Calu3 (cell line): ENCODE measurements around the gene PAFAH1B1. TPM values are rescaled to one million over a fixed set of nuclear protein-coding genes. Genes with fewer than 3 reads are reported as not detected.

Experiments used
- BruUV-seq: library from RNA; stranded (reverse); fragments of 400-500 nt; replicated peaks from 2 replicates; lab custom pipeline; 2021; lab: Mats Ljungman, UMichigan
- CTCF ChIA-PET: fragments of 300-600 bp; sonication (Branson Sonifier 250); formaldehyde crosslinking; loops from one replicate; lab custom pipeline; 2022; ENCODE audit warnings: antibody characterized with exemption; lab: Charles Lee
- DNase-seq: peaks from one replicate; pipeline ENCODE4 v3.0.0; 2022
- H3K27ac Mint-ChIP-seq: one replicate; pipeline ENCODE4 v1.8.0; 2022; ENCODE audit warnings: mixed read lengths; ENCODE audit not compliant: unreplicated experiment
- H3K27me3 Mint-ChIP-seq: one replicate; pipeline ENCODE4 v1.8.0; 2022; ENCODE audit warnings: mixed read lengths; ENCODE audit not compliant: unreplicated experiment
- H3K36me3 Mint-ChIP-seq: one replicate; pipeline ENCODE4 v1.8.0; 2022; ENCODE audit warnings: mild to moderate bottlenecking, moderate library complexity, mixed read lengths; ENCODE audit not compliant: insufficient read depth, unreplicated experiment
- H3K4me1 Mint-ChIP-seq: one replicate; pipeline ENCODE4 v1.8.0; 2022; ENCODE audit warnings: mild to moderate bottlenecking, low read depth, mixed read lengths; ENCODE audit not compliant: unreplicated experiment
- H3K4me3 Mint-ChIP-seq: one replicate; pipeline ENCODE4 v1.8.0; 2022; ENCODE audit warnings: mild to moderate bottlenecking, low read depth, moderate library complexity, mixed read lengths; ENCODE audit not compliant: unreplicated experiment
- H3K9me3 Mint-ChIP-seq: one replicate; pipeline ENCODE4 v1.8.0; 2022; ENCODE audit warnings: low read depth, mixed read lengths; ENCODE audit not compliant: unreplicated experiment
- CTCF ChIP-seq: fragments of 200-600 bp; IDR thresholded peaks from one replicate; pipeline ENCODE4 v1.8.0; 2022; ENCODE audit warnings: antibody characterized with exemption; ENCODE audit not compliant: unreplicated experiment
- intact Hi-C: fragments of 100-400 bp; cut with micrococcal nuclease; formaldehyde crosslinking; loops from one replicate; pipeline ENCODE4 v1.10.0; 2022; ENCODE audit not compliant: unreplicated experiment
- microRNA-seq: library from miRNA; unstranded; fragments of <30 nt; microRNA quantifications from one replicate; pipeline ENCODE4 v1.2.0, GENCODE V29; 2022
- total RNA-seq: library from RNA; stranded (reverse); gene quantifications from 2 replicates; pipeline ENCODE4 v1.2.3, GENCODE V29; 2022

Gene PAFAH1B1
- total RNA-seq, 1 experiment from 2014 or later = 99.8 TPM

- intact Hi-C loops = no loop called here
- BruUV-seq = no TSS peak
- Mint-ChIP-seq H3K27me3 (peaks cover 36% of the 10 kb centered on the region), H3K4me1 (no peaks in the 10 kb centered on the region), H3K27ac (no peak overlapping the region), H3K4me3 (no peak overlapping the region), H3K36me3 (peaks cover 4% of the 10 kb centered on the region), H3K9me3 (no peaks in the 10 kb centered on the region)
- no peak for TF ChIP-seq CTCF
- CTCF ChIA-PET = no interaction called here
- DNase-seq = no peak
Observed at GRCh38 chr17:2734939-2735338, 141.5 kb downstream of the PAFAH1B1 start.

Small RNAs within 50 kb of the gene (microRNA-seq; reads per million reads assigned to microRNA genes)
- gene MIR6776 = not detected

Other genes with a start within 250 kb of the PAFAH1B1 start
- gene MNT, start 192.6 kb upstream of the PAFAH1B1 start, total RNA-seq = 32.1 and 34.8 TPM in 2 replicates
- gene METTL16, start 81.8 kb upstream of the PAFAH1B1 start, total RNA-seq = 27.8 and 28.6 TPM in 2 replicates
- gene CLUH, start 118.1 kb downstream of the PAFAH1B1 start, total RNA-seq = 103 and 113 TPM in 2 replicates
- 0.15 TPM in 1 of 2 replicates, not detected in the other for gene CCDC92B, start 156.0 kb downstream of the PAFAH1B1 start, total RNA-seq
- 28.9 and 38.4 TPM in 2 replicates for gene RAP1GAP2, start 202.8 kb downstream of the PAFAH1B1 start, total RNA-seq